ENCODE data around the gene RNF224. TPM values are rescaled to one million over a fixed set of nuclear protein-coding genes. Genes with fewer than 3 reads are reported as not detected.

RNF224 gene
- total and polyA plus RNA-seq, 2 experiments from 2014 or later = 0.63 TPM; not detected in 1

DNA sequence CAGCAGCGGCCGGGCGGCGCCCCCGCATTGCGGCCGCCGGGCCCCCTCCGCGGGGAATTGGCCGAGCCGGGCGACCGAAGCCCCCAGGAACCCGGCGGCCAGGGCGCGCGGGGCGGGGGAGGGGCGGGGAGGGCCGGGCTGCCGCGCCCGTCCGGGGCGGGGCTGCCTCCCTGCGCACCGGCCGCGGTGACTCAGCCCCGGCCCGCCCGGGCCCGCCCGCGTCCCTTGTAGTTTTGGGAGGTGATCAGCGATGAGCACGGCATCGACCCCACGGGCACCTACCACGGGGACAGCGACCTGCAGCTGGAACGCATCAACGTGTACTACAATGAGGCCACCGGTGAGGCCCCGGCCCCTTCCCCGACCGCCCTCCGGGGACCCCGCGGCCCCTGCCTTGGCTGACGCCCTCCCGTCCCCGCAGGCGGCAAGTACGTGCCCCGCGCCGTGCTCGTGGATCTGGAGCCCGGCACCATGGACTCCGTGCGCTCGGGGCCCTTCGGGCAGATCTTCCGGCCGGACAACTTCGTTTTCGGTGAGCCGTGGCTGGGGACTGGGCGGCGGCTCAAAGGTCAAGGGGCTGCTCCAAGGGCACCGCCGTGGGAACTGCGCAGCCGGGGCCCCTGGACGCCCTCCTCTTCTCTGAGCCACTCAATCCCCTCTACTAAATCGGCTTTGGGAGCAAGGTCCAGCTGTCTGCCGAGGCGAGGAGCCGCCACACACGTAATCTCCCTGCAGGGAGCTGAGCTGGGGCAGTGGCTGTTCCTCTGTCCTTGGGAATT is 14.4 kb downstream of the RNF224 start:
- peak overlapping the region; percentile 72; the same call in 1 of the 2 replicates for H3K27ac Mint-ChIP-seq
- H3K4me3 Mint-ChIP-seq = peak overlapping the region; percentile 86
- Histone ChIP-seq H3K36me3 (ENCODE audit: insufficient read depth) (no peaks in the 10 kb centered on the region), H4K20me1 (replicated peaks; ENCODE audit: insufficient read depth) (peaks cover 16% of the 10 kb centered on the region), H3K4me3 (peak overlapping the region; percentile 89), H3F3A (replicated peaks; ENCODE audit: low read depth) (0 out of 2 replicates have a peak, but pooled peaks cover 29% of the 10 kb centered on the region), H3K27me3 (ENCODE audit: insufficient read depth) (no peaks in the 10 kb centered on the region), H3K27ac (ENCODE audit: low read depth) (no peak overlapping the region; the same call in 1 of the 2 replicates), H3K4me2 (peak overlapping the region; percentile 90), H3K79me2 (replicated peaks; ENCODE audit: insufficient read depth) (peaks cover 29% of the 10 kb centered on the region), H2AFZ (no peak overlapping the region), H3K9me2 (ENCODE audit: insufficient read depth) (no peaks in the 10 kb centered on the region), H3K4me1 (ENCODE audit: insufficient read depth) (peaks cover 27% of the 10 kb centered on the region; the same call in 1 of the 2 replicates)
- DNase-seq (ENCODE audit: low spot score) = no peak
- peaks cover 39% of the 10 kb centered on the region for H3K4me1 Mint-ChIP-seq
- ATAC-seq = no peak
- peaks cover 29% of the 10 kb centered on the region for H3K27me3 Mint-ChIP-seq (ENCODE audit: insufficient read depth, low read depth, poor library complexity)
- peaks cover 31% of the 10 kb centered on the region for H3K36me3 Mint-ChIP-seq (ENCODE audit: low read depth)
- TF ChIP-seq, protein P1, sequence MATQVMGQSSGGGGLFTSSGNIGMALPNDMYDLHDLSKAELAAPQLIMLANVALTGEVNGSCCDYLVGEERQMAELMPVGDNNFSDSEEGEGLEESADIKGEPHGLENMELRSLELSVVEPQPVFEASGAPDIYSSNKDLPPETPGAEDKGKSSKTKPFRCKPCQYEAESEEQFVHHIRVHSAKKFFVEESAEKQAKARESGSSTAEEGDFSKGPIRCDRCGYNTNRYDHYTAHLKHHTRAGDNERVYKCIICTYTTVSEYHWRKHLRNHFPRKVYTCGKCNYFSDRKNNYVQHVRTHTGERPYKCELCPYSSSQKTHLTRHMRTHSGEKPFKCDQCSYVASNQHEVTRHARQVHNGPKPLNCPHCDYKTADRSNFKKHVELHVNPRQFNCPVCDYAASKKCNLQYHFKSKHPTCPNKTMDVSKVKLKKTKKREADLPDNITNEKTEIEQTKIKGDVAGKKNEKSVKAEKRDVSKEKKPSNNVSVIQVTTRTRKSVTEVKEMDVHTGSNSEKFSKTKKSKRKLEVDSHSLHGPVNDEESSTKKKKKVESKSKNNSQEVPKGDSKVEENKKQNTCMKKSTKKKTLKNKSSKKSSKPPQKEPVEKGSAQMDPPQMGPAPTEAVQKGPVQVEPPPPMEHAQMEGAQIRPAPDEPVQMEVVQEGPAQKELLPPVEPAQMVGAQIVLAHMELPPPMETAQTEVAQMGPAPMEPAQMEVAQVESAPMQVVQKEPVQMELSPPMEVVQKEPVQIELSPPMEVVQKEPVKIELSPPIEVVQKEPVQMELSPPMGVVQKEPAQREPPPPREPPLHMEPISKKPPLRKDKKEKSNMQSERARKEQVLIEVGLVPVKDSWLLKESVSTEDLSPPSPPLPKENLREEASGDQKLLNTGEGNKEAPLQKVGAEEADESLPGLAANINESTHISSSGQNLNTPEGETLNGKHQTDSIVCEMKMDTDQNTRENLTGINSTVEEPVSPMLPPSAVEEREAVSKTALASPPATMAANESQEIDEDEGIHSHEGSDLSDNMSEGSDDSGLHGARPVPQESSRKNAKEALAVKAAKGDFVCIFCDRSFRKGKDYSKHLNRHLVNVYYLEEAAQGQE (IDR thresholded peaks at IDR 0.05; ENCODE audit: unreplicated experiment) = no peak
- TF ChIP-seq JUNB (IDR thresholded peaks at IDR 0.05; ENCODE audit: unreplicated experiment) = no peak
- no peak for TF ChIP-seq EZH2phosphoT487 (IDR thresholded peaks at IDR 0.05; ENCODE audit: unreplicated experiment)
- TF ChIP-seq, protein P2, sequence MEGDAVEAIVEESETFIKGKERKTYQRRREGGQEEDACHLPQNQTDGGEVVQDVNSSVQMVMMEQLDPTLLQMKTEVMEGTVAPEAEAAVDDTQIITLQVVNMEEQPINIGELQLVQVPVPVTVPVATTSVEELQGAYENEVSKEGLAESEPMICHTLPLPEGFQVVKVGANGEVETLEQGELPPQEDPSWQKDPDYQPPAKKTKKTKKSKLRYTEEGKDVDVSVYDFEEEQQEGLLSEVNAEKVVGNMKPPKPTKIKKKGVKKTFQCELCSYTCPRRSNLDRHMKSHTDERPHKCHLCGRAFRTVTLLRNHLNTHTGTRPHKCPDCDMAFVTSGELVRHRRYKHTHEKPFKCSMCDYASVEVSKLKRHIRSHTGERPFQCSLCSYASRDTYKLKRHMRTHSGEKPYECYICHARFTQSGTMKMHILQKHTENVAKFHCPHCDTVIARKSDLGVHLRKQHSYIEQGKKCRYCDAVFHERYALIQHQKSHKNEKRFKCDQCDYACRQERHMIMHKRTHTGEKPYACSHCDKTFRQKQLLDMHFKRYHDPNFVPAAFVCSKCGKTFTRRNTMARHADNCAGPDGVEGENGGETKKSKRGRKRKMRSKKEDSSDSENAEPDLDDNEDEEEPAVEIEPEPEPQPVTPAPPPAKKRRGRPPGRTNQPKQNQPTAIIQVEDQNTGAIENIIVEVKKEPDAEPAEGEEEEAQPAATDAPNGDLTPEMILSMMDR (conservative IDR thresholded peaks at IDR 0.05; ENCODE audit: low read depth in 2 of 2) = no peak
- no peak for TF ChIP-seq NANOG (IDR thresholded peaks at IDR 0.05; ENCODE audit: borderline replicate concordance)
- TF ChIP-seq, protein P3, sequence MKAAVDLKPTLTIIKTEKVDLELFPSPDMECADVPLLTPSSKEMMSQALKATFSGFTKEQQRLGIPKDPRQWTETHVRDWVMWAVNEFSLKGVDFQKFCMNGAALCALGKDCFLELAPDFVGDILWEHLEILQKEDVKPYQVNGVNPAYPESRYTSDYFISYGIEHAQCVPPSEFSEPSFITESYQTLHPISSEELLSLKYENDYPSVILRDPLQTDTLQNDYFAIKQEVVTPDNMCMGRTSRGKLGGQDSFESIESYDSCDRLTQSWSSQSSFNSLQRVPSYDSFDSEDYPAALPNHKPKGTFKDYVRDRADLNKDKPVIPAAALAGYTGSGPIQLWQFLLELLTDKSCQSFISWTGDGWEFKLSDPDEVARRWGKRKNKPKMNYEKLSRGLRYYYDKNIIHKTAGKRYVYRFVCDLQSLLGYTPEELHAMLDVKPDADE (IDR thresholded peaks at IDR 0.05) = no peak
- TF ChIP-seq ZNF331 (CRISPR knock-in tag; IDR thresholded peaks at IDR 0.05; ENCODE audit: low read depth) = no peak
- TF ChIP-seq POLR2AphosphoS5 (IDR thresholded peaks at IDR 0.05; ENCODE audit: low read depth) = no peak
- no peak for TF ChIP-seq ZNF114 (CRISPR knock-in tag; IDR thresholded peaks at IDR 0.05)
- no peak for TF ChIP-seq EZH2 (IDR thresholded peaks at IDR 0.05; ENCODE audit: low read depth, unreplicated experiment)
- TF ChIP-seq STAT1 (IDR thresholded peaks at IDR 0.05; ENCODE audit: unreplicated experiment) = no peak
- TF ChIP-seq CREB1 (CRISPR knock-in tag; IDR thresholded peaks at IDR 0.05; ENCODE audit: low read depth) = no peak
- TF ChIP-seq, protein P4, sequence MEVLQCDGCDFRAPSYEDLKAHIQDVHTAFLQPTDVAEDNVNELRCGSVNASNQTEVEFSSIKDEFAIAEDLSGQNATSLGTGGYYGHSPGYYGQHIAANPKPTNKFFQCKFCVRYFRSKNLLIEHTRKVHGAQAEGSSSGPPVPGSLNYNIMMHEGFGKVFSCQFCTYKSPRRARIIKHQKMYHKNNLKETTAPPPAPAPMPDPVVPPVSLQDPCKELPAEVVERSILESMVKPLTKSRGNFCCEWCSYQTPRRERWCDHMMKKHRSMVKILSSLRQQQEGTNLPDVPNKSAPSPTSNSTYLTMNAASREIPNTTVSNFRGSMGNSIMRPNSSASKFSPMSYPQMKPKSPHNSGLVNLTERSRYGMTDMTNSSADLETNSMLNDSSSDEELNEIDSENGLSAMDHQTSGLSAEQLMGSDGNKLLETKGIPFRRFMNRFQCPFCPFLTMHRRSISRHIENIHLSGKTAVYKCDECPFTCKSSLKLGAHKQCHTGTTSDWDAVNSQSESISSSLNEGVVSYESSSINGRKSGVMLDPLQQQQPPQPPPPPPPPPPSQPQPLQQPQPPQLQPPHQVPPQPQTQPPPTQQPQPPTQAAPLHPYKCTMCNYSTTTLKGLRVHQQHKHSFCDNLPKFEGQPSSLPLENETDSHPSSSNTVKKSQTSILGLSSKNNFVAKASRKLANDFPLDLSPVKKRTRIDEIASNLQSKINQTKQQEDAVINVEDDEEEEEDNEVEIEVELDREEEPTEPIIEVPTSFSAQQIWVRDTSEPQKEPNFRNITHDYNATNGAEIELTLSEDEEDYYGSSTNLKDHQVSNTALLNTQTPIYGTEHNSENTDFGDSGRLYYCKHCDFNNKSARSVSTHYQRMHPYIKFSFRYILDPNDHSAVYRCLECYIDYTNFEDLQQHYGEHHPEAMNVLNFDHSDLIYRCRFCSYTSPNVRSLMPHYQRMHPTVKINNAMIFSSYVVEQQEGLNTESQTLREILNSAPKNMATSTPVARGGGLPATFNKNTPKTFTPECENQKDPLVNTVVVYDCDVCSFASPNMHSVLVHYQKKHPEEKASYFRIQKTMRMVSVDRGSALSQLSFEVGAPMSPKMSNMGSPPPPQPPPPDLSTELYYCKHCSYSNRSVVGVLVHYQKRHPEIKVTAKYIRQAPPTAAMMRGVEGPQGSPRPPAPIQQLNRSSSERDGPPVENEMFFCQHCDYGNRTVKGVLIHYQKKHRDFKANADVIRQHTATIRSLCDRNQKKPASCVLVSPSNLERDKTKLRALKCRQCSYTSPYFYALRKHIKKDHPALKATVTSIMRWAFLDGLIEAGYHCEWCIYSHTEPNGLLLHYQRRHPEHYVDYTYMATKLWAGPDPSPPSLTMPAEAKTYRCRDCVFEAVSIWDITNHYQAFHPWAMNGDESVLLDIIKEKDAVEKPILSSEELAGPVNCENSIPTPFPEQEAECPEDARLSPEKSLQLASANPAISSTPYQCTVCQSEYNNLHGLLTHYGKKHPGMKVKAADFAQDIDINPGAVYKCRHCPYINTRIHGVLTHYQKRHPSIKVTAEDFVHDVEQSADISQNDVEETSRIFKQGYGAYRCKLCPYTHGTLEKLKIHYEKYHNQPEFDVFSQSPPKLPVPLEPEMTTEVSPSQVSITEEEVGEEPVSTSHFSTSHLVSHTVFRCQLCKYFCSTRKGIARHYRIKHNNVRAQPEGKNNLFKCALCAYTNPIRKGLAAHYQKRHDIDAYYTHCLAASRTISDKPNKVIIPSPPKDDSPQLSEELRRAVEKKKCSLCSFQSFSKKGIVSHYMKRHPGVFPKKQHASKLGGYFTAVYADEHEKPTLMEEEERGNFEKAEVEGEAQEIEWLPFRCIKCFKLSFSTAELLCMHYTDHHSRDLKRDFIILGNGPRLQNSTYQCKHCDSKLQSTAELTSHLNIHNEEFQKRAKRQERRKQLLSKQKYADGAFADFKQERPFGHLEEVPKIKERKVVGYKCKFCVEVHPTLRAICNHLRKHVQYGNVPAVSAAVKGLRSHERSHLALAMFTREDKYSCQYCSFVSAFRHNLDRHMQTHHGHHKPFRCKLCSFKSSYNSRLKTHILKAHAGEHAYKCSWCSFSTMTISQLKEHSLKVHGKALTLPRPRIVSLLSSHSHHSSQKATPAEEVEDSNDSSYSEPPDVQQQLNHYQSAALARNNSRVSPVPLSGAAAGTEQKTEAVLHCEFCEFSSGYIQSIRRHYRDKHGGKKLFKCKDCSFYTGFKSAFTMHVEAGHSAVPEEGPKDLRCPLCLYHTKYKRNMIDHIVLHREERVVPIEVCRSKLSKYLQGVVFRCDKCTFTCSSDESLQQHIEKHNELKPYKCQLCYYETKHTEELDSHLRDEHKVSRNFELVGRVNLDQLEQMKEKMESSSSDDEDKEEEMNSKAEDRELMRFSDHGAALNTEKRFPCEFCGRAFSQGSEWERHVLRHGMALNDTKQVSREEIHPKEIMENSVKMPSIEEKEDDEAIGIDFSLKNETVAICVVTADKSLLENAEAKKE (CRISPR knock-in tag; IDR thresholded peaks at IDR 0.05) = no peak
- H3K9me3 Mint-ChIP-seq = no peaks in the 10 kb centered on the region
